Activated CD4-positive, CD25-positive, alpha-beta regulatory T cell treated with anti-CD3 and anti-CD28 coated beads, Interleukin-2, amount 50 U/mL, for 16 hours (primary cell): ENCODE results near the gene GSTP1.

Experiments
- DNase-seq: peaks from one replicate; pipeline ENCODE4 v3.0.0-alpha.2; 2020; ENCODE audit warnings: low read depth, low spot score

Gene GSTP1

GRCh38 chr11:67630228-67630942 lies 46.8 kb downstream of the GSTP1 start:
- DNase-seq = peak; percentile 90

GRCh38 chr11:67630943-67631331 lies 47.3 kb downstream of the GSTP1 start:
- no peak for DNase-seq

GRCh38 chr11:67631411-67631810 lies 47.8 kb downstream of the GSTP1 start:
- no peak for DNase-seq

GRCh38 chr11:67631853-67632174 lies 48.2 kb downstream of the GSTP1 start:
- DNase-seq = no peak

GRCh38 chr11:67632175-67632981 lies 48.8 kb downstream of the GSTP1 start:
- DNase-seq = no peak

- no peak for DNase-seq
Measured at GRCh38 chr11:67632982-67633755, 49.6 kb downstream of the GSTP1 start.

- DNase-seq = no peak
Measured at GRCh38 chr11:67633758-67634365, 50.2 kb downstream of the GSTP1 start.

GRCh38 chr11:67634366-67635230 lies 51.0 kb downstream of the GSTP1 start:
- no peak for DNase-seq

- no peak for DNase-seq
Measured at GRCh38 chr11:67635231-67635521, 51.6 kb downstream of the GSTP1 start.
